GM23338 (cell line): ENCODE measurements around the gene MOSMO. TPM values are rescaled to one million over a fixed set of nuclear protein-coding genes. Genes with fewer than 3 reads are reported as not detected.

Experiments
- ATAC-seq: fragments of 200-7000 bp; cut with Tn5 transposase; 3 replicates; pipeline ENCODE4 v1.9.1; 2020
- DNase-seq: peaks from one replicate; pipeline ENCODE4 v3.0.0-alpha.2; 2015; ENCODE audit warnings: low spot score
- H2AFZ ChIP-seq: fragments of 200-600 bp; sonication (generic); 2 replicates; pipeline ENCODE4 v1.8.0; 2016; ENCODE audit warnings: antibody characterized with exemption, mild to moderate bottlenecking, moderate library complexity
- H3F3A ChIP-seq: fragments of 200-600 bp; sonication (generic); replicated peaks from 2 replicates; pipeline ENCODE4 v1.8.0; 2017; ENCODE audit warnings: antibody characterized with exemption, mixed run types, low read depth
- H3K27ac ChIP-seq: fragments of 200-600 bp; sonication (generic); 2 replicates; pipeline ENCODE4 v1.6.1; 2016; ENCODE audit warnings: low read depth
- H3K27me3 ChIP-seq: fragments of 200-600 bp; sonication (generic); 2 replicates; pipeline ENCODE4 v1.8.0; 2016; ENCODE audit warnings: mild to moderate bottlenecking, mixed run types, moderate library complexity; ENCODE audit not compliant: insufficient read depth
- H3K36me3 ChIP-seq: fragments of 200-600 bp; sonication (generic); 2 replicates; pipeline ENCODE4 v1.8.0; 2016; ENCODE audit warnings: mild to moderate bottlenecking; ENCODE audit not compliant: insufficient read depth
- H3K4me1 ChIP-seq: fragments of 200-600 bp; sonication (generic); 2 replicates; pipeline ENCODE4 v1.8.0; 2016; ENCODE audit warnings: mild to moderate bottlenecking, moderate library complexity; ENCODE audit not compliant: insufficient read depth
- H3K4me2 ChIP-seq: fragments of 200-600 bp; sonication (generic); 2 replicates; pipeline ENCODE4 v1.7.1; 2017; ENCODE audit warnings: mixed run types
- H3K4me3 ChIP-seq: fragments of 200-600 bp; sonication (generic); 2 replicates; pipeline ENCODE4 v1.6.1; 2016; ENCODE audit warnings: mixed run types
- H3K79me2 ChIP-seq: fragments of 200-600 bp; sonication (generic); replicated peaks from 2 replicates; pipeline ENCODE4 v1.8.0; 2017; ENCODE audit warnings: mild to moderate bottlenecking; ENCODE audit not compliant: insufficient read depth
- H3K9me2 ChIP-seq: fragments of 200-600 bp; sonication (generic); 2 replicates; pipeline ENCODE4 v1.8.0; 2017; ENCODE audit not compliant: insufficient read depth
- H4K20me1 ChIP-seq: fragments of 200-600 bp; sonication (generic); replicated peaks from 2 replicates; pipeline ENCODE4 v1.8.0; 2017; ENCODE audit warnings: mild to moderate bottlenecking; ENCODE audit not compliant: insufficient read depth
- H3K27ac Mint-ChIP-seq: 2 replicates; pipeline ENCODE4 v1.8.0; 2020; ENCODE audit warnings: inconsistent platforms, mild to moderate bottlenecking, moderate library complexity, mixed read lengths
- H3K27me3 Mint-ChIP-seq: 3 replicates; pipeline ENCODE4 v1.8.0; 2022; ENCODE audit warnings: low read depth, mild to moderate bottlenecking, moderate library complexity, mixed read lengths, inconsistent platforms; ENCODE audit not compliant: insufficient read depth, poor library complexity
- H3K36me3 Mint-ChIP-seq: 3 replicates; pipeline ENCODE4 v1.8.0; 2021; ENCODE audit warnings: low read depth, mild to moderate bottlenecking, inconsistent platforms, moderate library complexity, mixed read lengths
- H3K4me1 Mint-ChIP-seq: 3 replicates; pipeline ENCODE4 v1.8.0; 2020; ENCODE audit warnings: mild to moderate bottlenecking, inconsistent platforms, mixed read lengths
- H3K4me3 Mint-ChIP-seq: 3 replicates; pipeline ENCODE4 v1.8.0; 2021; ENCODE audit warnings: moderate library complexity, mild to moderate bottlenecking, inconsistent platforms, mixed read lengths
- H3K9me3 Mint-ChIP-seq: 3 replicates; pipeline ENCODE4 v1.8.0; 2020; ENCODE audit warnings: moderate library complexity, mild to moderate bottlenecking, inconsistent platforms, mixed read lengths
- CTCF ChIP-seq, 2 experiments: fragments of 200-600 bp in 1 of 2; sonication (generic) in 1 of 2; conservative IDR thresholded peaks; 2 replicates each; pipeline versions ENCODE4 v1.5.1 to v1.6.1; 2016 to 2017; ENCODE audit warnings: antibody characterized with exemption in 2 of 2, low read depth in 2 of 2, mild to moderate bottlenecking in 2 of 2, moderate library complexity in 1 of 2
- EZH2 ChIP-seq: fragments of 200-600 bp; sonication (generic); IDR thresholded peaks from one replicate; pipeline ENCODE4 v1.8.0; 2017; ENCODE audit warnings: antibody characterized with exemption, mild to moderate bottlenecking, low read depth; ENCODE audit not compliant: unreplicated experiment
- EZH2phosphoT487 ChIP-seq: fragments of 200-600 bp; sonication (generic); IDR thresholded peaks from one replicate; pipeline ENCODE4 v1.8.1; 2018; ENCODE audit warnings: antibody characterized with exemption; ENCODE audit not compliant: unreplicated experiment
- POLR2AphosphoS5 ChIP-seq: IDR thresholded peaks from 2 replicates; pipeline ENCODE4 v1.6.1; 2016; ENCODE audit warnings: antibody characterized with exemption, low read depth
- STAT1 ChIP-seq: IDR thresholded peaks from one replicate; pipeline ENCODE4 v1.6.1; 2016; ENCODE audit warnings: antibody characterized with exemption; ENCODE audit not compliant: unreplicated experiment
- ZNF114 ChIP-seq: fragments of 250-450 bp; sonication (Bioruptor Pico); IDR thresholded peaks from 2 replicates; pipeline ENCODE4 v1.5.0; 2020; ENCODE audit warnings: mild to moderate bottlenecking, moderate library complexity
- ZNF462 ChIP-seq: fragments of 250-450 bp; sonication (Bioruptor Pico); IDR thresholded peaks from 2 replicates; pipeline ENCODE4 v1.5.0; 2020; ENCODE audit warnings: mild to moderate bottlenecking, moderate library complexity
- polyA plus RNA-seq: library from polyadenylated mRNA; unstranded; fragments of >200 nt; fragmentation: Nextera tagmentation; extraction: Ambion mirVana; gene quantifications from 2 replicates; pipeline ENCODE4 v1.2.1, GENCODE V29; 2016
- total RNA-seq: library from RNA; depleted of rRNA; stranded (reverse); fragments of >200 nt; shearing (Covaris generic); gene quantifications from 2 replicates; pipeline ENCODE4 v1.2.3, GENCODE V29; 2014

MOSMO gene
- total and polyA plus RNA-seq, 2 experiments from 2014 or later, result 8.7 to 19.2 TPM

- no peak for TF ChIP-seq ZNF462
These were observed 36.1 kb upstream of the MOSMO start (continued) for GRCh38 chr16:21971856-21972255.

- peaks cover 79% of the 10 kb centered on the region for H3K36me3 ChIP-seq
- H3K27ac Mint-ChIP-seq, result no peak overlapping the region
- peaks cover 3% of the 10 kb centered on the region; the same call in 1 of the 2 replicates for H4K20me1 ChIP-seq
- no peaks in the 10 kb centered on the region for H3K79me2 ChIP-seq
- no peaks in the 10 kb centered on the region for H3K4me1 Mint-ChIP-seq
- H3K27me3 ChIP-seq, result no peaks in the 10 kb centered on the region
- peaks cover 42% of the 10 kb centered on the region for H3K36me3 Mint-ChIP-seq
- H3K4me1 ChIP-seq, result no peaks in the 10 kb centered on the region
- H3F3A ChIP-seq, result no peaks in the 10 kb centered on the region; the same call in 1 of the 2 replicates
- H3K4me3 ChIP-seq, result no peak overlapping the region
- no peak overlapping the region for H3K27ac ChIP-seq
- no peak overlapping the region for H3K4me3 Mint-ChIP-seq
- DNase-seq (no peak), ATAC-seq (no peak)
- H2AFZ ChIP-seq, result no peak overlapping the region
- H3K9me3 Mint-ChIP-seq, result no peaks in the 10 kb centered on the region
- no peak overlapping the region for H3K4me2 ChIP-seq
- H3K9me2 ChIP-seq, result no peaks in the 10 kb centered on the region
- no peaks in the 10 kb centered on the region for H3K27me3 Mint-ChIP-seq
- TF ChIP-seq CTCF (conservative IDR thresholded peaks at IDR 0.05; ENCODE audit: low read depth in 2 of 2), result no peak
- no peak for TF ChIP-seq EZH2phosphoT487
- TF ChIP-seq ZNF462, result no peak
- TF ChIP-seq STAT1, result no peak
- TF ChIP-seq POLR2AphosphoS5, result no peak
- TF ChIP-seq ZNF114 (CRISPR knock-in tag), result no peak
- no peak for TF ChIP-seq EZH2
These were observed 34.0 kb upstream of the MOSMO start for GRCh38 chr16:21973945-21974344.
